Stimulated activated naive CD8-positive, alpha-beta T cell treated with anti-CD3 and anti-CD28 coated beads, Interleukin-15, Interleukin-2, amounts not matched to agents 100 U/mL and 50 U/mL, for 24 hours (primary cell): Measurements from ENCODE around the gene RAB2B.
"Not testable (repeated sequence)": the region's sequence is repeated elsewhere in the genome, so short reads cannot be mapped to it uniquely, and the experiment has no call there.

Source experiments
- ATAC-seq: fragments of 150-1000 bp; cut with Tn5 transposase; one replicate; pipeline ENCODE4 v1.10.0; 2021
- DNase-seq: peaks from one replicate; pipeline ENCODE4 v3.0.0; 2021

Gene RAB2B

DNA sequence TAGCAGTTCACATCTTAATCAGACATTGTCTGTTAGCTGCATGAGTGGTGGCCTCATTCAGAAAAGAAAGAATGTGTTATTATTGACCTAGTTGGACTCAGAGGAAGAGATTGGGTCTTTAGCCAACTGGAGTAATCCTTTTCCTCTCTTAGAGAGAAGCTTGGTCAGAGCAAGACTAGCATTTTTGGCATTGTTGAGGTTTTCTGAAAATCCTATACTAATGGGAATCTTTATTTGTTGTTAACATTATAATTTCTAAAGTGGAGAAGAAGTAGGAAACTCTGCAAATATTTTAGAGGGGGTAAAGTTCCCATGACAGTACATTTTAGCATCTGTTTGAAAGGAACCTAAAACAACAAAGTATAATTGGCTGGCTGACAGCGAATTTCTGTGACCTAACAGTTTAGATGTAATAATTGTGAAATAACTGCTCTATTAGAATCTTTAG lies 9.9 kb upstream of the RAB2B start:
- DNase-seq (no peak), ATAC-seq (no peak)

DNA sequence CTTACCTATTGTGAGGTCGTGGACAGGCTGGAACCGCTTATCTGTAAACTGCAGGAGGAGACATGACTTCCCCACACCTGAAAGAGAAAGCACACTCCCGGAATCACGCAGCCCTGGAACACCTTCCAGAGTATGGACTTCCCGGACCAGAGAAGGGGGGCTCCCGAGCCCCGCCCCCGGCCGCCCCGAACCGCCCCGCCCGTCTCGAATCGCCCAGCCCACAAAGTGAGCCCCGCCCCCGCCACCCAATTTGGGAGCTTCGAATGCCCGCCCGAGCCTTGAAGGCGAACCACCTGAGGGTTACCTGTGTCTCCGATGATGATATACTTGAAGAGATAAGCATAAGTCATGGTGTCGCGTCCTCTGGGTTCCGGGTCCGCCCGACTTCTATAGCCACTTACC lies 235 bp downstream of the RAB2B start:
- ATAC-seq = peak; percentile 51
- peak; percentile 88 for DNase-seq

DNA sequence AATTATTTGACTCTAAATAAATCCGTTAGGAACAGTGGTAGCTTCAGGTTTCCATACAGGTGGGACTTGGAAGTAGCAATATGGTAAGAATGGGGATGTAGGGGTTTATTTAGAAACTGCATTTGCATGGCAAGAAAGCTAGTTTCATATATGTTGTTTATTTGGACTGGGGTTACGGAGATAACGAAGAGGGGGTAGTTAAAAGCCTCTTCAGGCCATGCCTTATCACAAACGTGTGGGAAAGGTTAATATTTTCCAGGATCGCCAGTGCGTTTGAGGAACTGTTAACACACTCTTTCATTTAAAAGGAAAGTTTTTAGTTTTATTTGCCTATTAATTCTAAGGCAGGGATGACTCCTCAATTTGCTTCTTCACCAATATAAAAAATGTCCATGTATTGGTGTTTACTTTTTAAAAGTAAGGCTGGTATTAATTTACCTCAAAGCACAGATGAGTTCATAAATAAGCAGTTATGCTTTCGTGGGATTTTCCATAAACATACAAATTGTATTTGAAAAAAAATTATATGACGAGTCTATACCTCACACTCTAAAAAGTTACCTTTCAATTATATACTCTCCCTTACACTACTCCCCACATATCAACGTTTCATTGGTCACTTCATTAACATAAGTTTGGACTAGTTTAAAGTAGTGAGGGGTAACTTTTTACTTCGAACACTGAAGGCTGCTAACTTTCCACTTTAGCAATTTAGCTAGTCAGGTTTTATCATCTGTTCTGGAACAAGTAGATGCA lies 814 bp downstream of the RAB2B start:
- DNase-seq (no peak), ATAC-seq (no peak)

DNA sequence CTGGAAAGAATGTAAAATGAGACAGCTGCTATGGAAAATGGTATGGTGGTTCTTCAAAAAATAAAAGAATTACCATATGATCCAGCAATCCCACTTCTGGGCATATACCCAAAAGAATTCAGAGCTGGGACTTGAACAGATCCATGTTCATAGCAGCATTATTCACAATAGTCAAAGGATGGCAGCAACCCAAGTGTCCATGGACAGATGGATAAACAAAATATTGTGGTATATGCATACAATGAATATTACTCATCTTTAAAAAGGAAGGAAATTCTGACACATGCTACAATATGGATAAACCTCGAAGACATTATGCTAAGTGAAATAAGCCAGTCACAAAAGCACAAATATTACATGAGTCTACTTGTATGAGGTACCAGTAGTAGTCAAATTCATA lies 9.1 kb downstream of the RAB2B start:
- peak; percentile 32 for ATAC-seq
- no peak for DNase-seq

DNA sequence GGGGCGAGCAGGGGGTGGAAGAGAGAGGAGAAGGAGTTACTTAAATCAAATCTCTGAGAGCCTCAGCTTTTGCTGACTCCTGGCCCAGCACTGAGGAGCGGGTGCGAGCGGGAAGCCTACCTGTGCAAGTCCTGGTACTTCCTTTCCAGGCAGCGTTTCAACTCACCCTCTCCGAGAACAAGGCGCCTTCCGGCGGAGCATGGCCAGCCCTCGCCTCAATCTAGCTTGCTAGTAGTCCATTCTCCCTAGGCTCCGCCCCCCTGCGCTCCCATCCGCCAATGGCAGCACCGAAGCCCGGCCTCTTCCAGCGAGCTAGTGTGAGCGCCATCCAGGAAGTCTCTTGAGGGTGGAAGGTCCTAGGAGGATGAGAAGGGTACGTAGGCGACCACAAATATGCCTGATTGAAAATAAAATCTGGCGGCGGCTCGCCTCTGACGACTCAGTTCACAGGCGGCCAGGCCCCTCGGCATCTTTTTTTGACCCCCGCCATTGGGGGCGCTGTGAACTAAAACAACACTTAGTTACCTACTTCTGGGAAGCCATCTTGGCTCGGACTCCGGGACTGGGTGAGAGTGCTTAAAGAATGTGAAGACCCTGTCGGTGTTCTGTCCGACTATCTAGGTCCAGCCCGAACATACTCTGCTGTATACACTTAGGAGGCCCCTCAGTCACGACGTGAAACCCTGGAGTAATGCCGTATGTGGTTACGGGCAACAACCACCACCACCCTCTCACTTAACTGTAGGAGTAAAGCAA lies 20.7 kb downstream of the RAB2B start, which contains the start of gene CHD8:
Gene CHD8, minus strand, starts transcription at position 212 of the 756 bp plus-strand sequence. CDS start 24,480 bp downstream, outside the sequence.
- DNase-seq (peak; percentile 98), ATAC-seq (peak; percentile 99)

DNA sequence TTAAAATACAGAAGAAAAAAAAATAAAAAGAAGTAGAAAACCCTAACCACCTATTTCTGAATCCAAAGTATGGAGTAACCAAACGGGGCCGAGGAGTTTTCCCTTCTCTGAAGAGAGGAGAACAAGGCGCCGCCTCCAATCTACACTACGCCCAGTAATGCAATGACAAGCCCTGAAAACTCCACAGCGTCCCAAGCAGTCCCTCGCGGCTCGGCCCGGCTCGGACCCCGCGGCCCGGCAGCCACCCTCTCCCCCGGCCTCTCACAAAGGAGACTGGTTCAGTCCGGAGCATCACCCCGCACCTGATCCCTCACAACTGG lies 21.2 kb downstream of the RAB2B start:
- DNase-seq = no peak
- peak; percentile 12 for ATAC-seq

DNA sequence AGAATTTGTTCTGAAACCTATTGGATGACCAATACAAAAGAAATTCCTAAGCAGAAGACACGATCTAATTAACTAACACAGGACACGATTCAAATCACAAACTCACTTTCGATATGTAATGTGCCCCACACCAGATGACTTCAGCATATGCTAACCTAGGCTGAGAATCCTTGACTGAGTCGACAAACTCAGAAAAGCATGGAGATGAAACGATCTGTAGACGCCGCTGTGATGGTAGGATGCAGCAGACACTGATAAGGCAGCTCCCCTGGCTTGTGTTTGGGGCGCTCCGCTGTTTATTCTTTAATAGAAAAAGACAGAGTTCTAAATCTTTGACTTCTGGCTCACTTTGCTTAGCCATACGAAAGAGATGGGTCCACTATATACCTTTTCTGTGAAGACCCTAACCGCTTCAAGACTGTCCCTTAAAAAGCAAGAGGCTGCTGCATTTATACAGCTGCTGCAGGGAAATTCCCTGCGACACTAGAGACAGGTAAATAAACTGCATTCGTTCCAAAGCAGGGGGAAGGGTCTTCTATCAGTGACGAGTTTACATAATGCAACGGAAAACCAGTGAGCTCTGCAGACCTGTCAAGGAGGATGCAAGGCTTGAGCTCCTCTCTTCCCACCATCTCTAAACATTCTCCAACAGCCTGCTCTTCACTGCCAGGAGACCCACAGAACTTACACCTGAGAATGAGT lies 21.8 kb downstream of the RAB2B start:
- DNase-seq (no peak), ATAC-seq (no peak)

DNA sequence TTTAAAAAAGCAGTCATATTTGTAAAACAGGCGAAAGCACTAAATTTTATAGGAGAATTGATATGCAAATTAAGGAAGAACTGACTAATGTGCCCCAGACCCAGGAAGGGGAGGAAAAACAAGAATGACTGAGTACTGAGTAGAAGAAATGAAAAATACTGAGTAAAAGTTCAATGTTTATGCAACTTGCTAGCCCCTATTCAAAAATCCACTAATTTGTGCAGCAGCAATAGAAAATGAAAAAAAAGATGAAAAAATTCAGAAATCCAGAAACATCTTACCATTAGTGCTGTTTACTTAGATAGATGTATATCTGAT lies 26.9 kb downstream of the RAB2B start:
- ATAC-seq = no peak
- no peak for DNase-seq

DNA sequence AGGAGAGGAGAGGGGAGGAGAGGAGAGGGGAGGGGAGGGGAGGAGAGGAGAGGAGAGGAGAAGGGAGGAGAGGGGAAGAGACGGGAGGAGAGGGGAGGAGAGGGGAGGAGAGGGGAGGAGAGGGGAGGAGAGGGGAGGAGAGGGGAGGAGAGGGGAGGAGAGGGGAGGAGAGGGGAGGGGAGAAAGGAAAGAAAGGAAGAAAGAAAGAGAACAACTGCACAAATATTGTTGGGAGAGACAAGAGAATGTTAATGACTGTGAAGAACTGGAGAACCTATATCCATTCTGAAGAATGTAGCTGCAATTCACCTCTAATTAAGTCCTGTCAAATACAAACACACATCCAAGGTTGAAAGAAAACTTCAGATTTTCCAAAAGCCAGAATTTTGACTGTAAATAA lies 34.1 kb downstream of the RAB2B start:
- ATAC-seq, DNase-seq: not testable (repeated sequence)

DNA sequence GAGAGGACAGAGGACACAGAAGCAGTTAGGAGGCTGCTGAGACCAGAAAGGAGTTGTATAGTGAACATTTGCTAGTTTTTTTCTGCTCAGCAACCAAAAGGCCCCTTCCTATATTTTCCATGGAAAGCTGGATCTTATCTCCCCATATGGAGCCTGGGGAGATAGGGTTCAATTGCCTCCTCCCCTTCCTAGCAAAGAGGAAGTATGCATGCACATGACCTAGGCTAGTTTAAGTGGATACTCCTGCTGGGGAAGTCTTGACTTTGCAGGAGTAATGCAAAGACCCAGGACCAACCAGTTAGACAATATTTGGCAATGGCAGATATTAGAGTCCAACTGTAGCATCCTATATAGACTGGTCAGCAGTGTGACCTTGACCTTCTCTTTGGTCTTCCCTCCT lies 35.9 kb downstream of the RAB2B start:
- DNase-seq (no peak), ATAC-seq (no peak)

DNA sequence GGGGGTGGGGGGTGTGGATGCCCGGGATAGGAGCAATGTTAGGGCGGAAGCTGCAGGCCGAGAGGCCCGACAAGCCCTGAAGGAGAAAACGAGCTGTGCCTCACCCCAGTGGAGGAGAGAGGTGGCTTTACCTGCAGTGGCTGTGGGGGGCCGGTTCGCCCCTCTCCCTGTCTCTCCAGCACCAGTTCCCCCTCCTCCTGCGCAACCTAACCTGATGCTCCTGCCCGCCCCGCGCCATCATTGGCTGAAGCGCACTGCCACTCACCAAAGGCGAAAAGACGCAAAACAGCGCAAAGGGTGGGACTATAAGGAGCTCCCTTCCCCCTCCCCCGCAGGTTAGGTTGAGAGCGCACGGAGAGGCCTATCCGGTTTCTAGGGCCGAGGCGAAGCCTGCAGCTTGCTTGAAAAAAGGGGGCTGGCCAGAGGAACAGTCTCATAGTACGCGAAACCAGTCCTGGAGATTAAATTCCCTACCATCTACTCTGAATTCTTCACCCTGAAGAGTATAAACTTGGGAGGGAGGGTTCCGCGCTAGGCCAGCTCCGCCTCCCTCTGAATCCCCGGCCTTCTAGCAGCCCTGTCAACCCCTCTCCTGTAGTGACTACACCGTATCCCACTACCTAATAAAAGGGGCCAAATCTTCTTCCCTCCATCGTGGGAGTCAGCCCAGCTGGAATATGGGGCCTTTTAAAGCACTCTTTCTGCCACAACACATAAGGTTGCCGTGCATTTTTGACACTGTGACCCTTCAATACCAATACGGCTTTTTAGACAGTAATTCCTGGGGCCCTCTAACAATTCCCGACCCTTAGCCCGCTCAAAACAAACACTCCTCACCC lies 39.5 kb downstream of the RAB2B start:
- peak; percentile 100 for ATAC-seq
- DNase-seq = peak; percentile 100

DNA sequence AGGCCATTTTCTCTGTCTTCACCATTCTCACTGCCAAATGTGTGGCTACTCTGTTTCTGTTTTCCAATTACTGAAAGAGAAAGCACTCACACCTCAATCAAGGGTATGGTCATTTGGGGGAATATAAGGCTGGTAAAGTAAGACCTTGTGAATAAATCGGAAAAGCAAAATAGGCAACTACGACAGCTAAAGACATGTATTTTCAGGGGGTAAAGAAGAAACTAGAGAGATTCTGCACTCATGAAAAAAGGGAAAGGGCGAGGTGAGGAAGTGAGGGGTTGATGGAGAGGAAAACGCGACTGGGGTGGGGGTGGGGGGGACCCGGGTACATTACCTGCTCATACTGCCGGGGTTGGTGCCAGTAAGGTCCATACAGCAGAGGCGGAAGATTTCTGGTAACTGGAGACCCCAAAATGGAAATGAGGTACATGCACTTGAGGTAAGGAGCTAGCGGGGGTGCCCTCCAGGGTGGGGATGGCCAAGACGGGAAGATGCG lies 40.1 kb downstream of the RAB2B start:
- no peak for ATAC-seq

DNA sequence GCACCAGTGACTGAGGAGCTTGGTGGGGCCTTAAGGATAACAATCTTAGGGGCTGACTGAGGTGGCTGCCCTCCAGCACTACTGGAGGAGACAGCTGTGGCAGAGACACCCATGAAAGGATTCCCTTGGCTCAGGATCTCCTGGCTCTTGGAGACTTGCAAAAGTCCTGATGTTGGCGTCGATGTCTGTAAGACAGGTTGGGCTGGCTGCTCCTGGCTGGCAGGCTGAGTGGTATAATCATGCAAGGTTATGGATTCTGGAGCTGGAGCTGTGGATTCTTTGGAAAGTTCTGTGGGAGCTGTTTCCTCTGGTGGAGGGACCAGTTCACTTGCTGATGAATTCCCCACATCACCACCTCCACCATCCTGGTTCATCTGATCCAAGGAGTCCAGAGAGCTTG lies 45.6 kb downstream of the RAB2B start:
- DNase-seq = no peak
- no peak for ATAC-seq

More for the DNA sequence above, 40.1 kb downstream of the RAB2B start:
- no peak for DNase-seq

DNA sequence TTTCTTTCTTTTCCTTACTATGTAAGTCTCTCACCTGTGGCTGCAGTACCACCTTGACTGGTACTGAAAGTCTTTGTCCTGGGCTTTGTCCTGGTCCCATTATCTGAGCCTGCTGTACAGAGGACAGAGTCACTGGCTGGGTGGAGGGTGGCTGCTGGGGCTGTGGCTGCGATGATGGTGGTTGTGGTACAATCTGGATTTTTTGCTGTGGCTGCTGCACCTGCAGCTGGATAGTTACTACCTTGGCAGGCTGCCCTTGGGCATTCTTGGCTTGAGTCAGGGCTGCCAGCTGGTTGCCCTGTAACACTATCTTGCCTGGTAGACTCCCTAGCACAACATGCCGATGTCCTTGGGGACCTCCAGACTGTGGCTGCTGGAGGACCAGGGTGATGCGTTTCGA lies 47.8 kb downstream of the RAB2B start:
- DNase-seq = no peak

DNA sequence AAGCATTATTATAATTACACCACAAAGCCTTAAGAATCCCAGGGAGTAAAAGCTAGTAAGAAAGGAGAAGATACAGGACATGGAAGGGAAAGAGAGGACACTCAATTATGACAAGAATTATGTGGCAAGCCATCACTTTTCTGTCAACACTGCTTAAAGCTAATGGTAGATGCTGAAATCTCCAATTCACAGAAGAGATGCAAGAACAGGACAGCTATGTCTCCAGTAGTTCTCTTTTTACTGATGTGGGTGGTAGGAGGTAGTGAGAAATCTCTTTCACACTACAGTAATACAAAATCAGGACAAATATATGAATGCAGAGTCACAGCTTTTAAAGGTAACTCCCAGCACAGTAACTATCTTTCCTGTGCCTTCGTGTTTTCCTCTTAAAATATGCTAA lies 50.1 kb downstream of the RAB2B start:
- no peak for ATAC-seq
- no peak for DNase-seq

More for the DNA sequence above, 47.8 kb downstream of the RAB2B start:
- no peak for ATAC-seq

DNA sequence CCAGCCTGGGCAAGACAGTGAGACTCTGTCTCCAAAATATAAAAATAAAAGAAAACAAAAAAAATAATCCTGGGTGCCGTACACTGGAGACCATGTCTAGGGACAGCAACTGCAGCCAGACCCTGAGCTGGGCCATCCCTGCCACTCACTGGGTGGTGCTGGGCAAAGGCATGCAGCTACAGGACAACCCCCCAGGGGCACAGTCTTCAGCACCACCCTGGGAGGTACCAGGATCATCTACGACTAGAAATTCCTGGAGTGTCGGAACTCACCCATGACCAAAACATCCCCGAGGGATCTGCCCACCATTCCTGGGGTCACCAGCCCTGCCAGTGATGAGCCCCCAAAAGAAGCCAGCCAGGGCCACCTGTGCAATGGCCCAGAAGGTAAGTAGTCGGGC lies 57.2 kb downstream of the RAB2B start:
- no peak for DNase-seq
- ATAC-seq = no peak

DNA sequence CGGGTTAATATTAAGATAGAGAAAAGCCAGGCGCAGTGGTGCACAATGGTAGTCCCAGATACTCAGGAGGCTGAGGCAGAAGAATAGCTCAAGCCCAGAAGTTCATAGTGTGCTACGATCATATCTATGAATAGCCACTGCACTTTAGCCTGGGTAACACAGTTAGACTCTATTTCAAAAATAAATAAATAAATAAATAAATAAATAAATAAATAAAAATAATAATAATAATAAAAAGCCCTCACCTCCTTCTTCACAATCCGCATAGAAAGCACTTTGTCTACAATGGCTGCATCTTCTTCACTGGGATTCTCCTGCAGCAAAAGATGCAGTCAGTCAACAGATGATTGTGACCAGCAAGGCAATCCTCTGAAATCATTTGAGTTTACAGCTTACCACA lies 61.4 kb downstream of the RAB2B start:
- no peak for ATAC-seq

DNA sequence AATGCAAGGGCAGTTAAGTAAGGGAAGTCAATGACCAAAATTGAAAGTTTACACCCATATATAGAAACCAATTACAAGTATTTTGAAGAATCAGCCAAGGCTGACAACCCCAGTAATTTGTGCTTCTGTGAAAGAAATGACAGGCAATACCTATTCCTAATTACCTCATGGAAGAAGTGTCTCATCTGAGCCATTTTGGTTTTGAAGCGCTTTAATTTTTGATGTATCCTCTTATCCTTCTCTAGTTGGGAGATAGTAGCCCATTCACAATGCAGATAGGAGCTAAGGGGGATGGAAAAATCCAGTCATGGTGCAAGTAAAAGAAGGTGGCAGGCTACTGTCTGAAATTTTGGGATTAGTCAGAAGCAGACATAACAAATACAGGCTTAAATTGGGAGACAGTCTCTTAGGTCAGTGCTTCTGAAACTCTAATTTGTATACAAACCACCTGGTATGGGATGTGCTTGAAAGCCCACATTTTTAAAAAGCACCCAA lies 62.6 kb downstream of the RAB2B start:
- DNase-seq (no peak), ATAC-seq (peak; percentile 86)

More for the DNA sequence above, 61.4 kb downstream of the RAB2B start:
- DNase-seq = no peak
